GM19025 (cell line): ENCODE measurements around the gene RASAL2.
"Not testable (repeated sequence)": the region's sequence is repeated elsewhere in the genome, so short reads cannot be mapped to it uniquely, and the experiment has no call there.

ENCODE experiments used
- ATAC-seq: cut with Tn5 transposase; IDR thresholded peaks from one replicate; pipeline ENCODE4 v1.9.1; 2021; ENCODE audit warnings: mild to moderate bottlenecking, low read depth, moderate library complexity; ENCODE audit not compliant: unreplicated experiment

Gene RASAL2

GRCh38 chr1:178330153-178330552 is 236.2 kb downstream of the RASAL2 start:
- no peak for ATAC-seq

GRCh38 chr1:178330848-178331497 is 237.1 kb downstream of the RASAL2 start:
- ATAC-seq: no peak

GRCh38 chr1:178335426-178335825 is 241.5 kb downstream of the RASAL2 start:
- no peak for ATAC-seq

- no peak for ATAC-seq
These were observed 243.3 kb downstream of the RASAL2 start for GRCh38 chr1:178337091-178337706.

GRCh38 chr1:178339834-178340233 is 245.9 kb downstream of the RASAL2 start:
- no peak for ATAC-seq

GRCh38 chr1:178341261-178341956 is 247.5 kb downstream of the RASAL2 start:
- ATAC-seq: no peak

GRCh38 chr1:178342745-178343144 is 248.8 kb downstream of the RASAL2 start:
- ATAC-seq: no peak

- no peak for ATAC-seq
These were observed 250.7 kb downstream of the RASAL2 start for GRCh38 chr1:178344513-178345091.

- ATAC-seq: no peak
These were observed 251.3 kb downstream of the RASAL2 start for GRCh38 chr1:178345238-178345637.

GRCh38 chr1:178345807-178346206 is 251.9 kb downstream of the RASAL2 start:
- ATAC-seq: no peak

GRCh38 chr1:178349801-178350200 is 255.9 kb downstream of the RASAL2 start:
- no peak for ATAC-seq

GRCh38 chr1:178351911-178352310 is 258.0 kb downstream of the RASAL2 start:
- not testable (repeated sequence) for ATAC-seq

GRCh38 chr1:178352790-178353416 is 259.0 kb downstream of the RASAL2 start:
- ATAC-seq: no peak

GRCh38 chr1:178353524-178353923 is 259.6 kb downstream of the RASAL2 start:
- no peak for ATAC-seq

GRCh38 chr1:178354816-178355215 is 260.9 kb downstream of the RASAL2 start:
- no peak for ATAC-seq

- no peak for ATAC-seq
These were observed 262.4 kb downstream of the RASAL2 start for GRCh38 chr1:178356299-178356698.

GRCh38 chr1:178358456-178358855 is 264.6 kb downstream of the RASAL2 start:
- no peak for ATAC-seq

GRCh38 chr1:178360421-178360820 is 266.5 kb downstream of the RASAL2 start:
- no peak for ATAC-seq

- ATAC-seq: no peak
These were observed 267.9 kb downstream of the RASAL2 start for GRCh38 chr1:178361847-178362246.

GRCh38 chr1:178362747-178363146 is 268.8 kb downstream of the RASAL2 start:
- ATAC-seq: no peak

- ATAC-seq: no peak
These were observed 270.9 kb downstream of the RASAL2 start for GRCh38 chr1:178364782-178365181.
